ENCODE measurements around the gene FAM174A.

FAM174A gene

GRCh38 chr5:100535060-100536005, at the start of gene FAM174A:
FAM174A (plus strand) TSS chr5:100535374; CDS start chr5:100535531, 157 bp downstream.
- H3K4me3 ChIP-seq (ENCODE audit: low read depth, low read length): peak within 1 kb of the TSS; percentile 85
- H3K36me3 ChIP-seq (ENCODE audit: insufficient read depth, low read length): peaks cover 14% of the 10 kb centered on the region
- H3K27me3 ChIP-seq (ENCODE audit: insufficient read depth, low read length): no peaks in the 10 kb centered on the region
- peaks cover 16% of the 10 kb centered on the region for H3K79me2 ChIP-seq (ENCODE audit: control insufficient read depth, insufficient read depth, low read length, unreplicated experiment)
- H3K4me1 ChIP-seq (ENCODE audit: control insufficient read depth, insufficient read depth, low read length, unreplicated experiment): peaks cover 5% of the 10 kb centered on the region
- H3K27ac ChIP-seq (ENCODE audit: low read depth, low read length): peak within 1 kb of the TSS; percentile 37
- peak within 1 kb of the TSS; percentile 64 for H2AFZ ChIP-seq (ENCODE audit: low read length, unreplicated experiment)

GRCh38 chr5:100493996-100494395, 41.2 kb upstream of the FAM174A start:
- no peak overlapping the region for H3K4me3 ChIP-seq (ENCODE audit: low read depth, low read length)
- no peaks in the 10 kb centered on the region for H3K36me3 ChIP-seq (ENCODE audit: insufficient read depth, low read length)
- peaks cover 4% of the 10 kb centered on the region for H3K4me1 ChIP-seq (ENCODE audit: control insufficient read depth, insufficient read depth, low read length, unreplicated experiment)
- no peaks in the 10 kb centered on the region for H3K79me2 ChIP-seq (ENCODE audit: control insufficient read depth, insufficient read depth, low read length, unreplicated experiment)
- no peaks in the 10 kb centered on the region for H3K27me3 ChIP-seq (ENCODE audit: insufficient read depth, low read length)
- H3K27ac ChIP-seq (ENCODE audit: low read depth, low read length): no peak overlapping the region
- H2AFZ ChIP-seq (ENCODE audit: low read length, unreplicated experiment): peak overlapping the region; percentile 3

- H3K79me2 ChIP-seq (ENCODE audit: control insufficient read depth, insufficient read depth, low read length, unreplicated experiment): no peaks in the 10 kb centered on the region
- no peak overlapping the region for H3K4me3 ChIP-seq (ENCODE audit: low read depth, low read length)
- H3K36me3 ChIP-seq (ENCODE audit: insufficient read depth, low read length): no peaks in the 10 kb centered on the region
- H2AFZ ChIP-seq (ENCODE audit: low read length, unreplicated experiment): no peak overlapping the region
- H3K27me3 ChIP-seq (ENCODE audit: insufficient read depth, low read length): no peaks in the 10 kb centered on the region
- H3K4me1 ChIP-seq (ENCODE audit: control insufficient read depth, insufficient read depth, low read length, unreplicated experiment): peaks cover 4% of the 10 kb centered on the region
- H3K27ac ChIP-seq (ENCODE audit: low read depth, low read length): no peak overlapping the region
Measured at GRCh38 chr5:100496296-100496695, 38.9 kb upstream of the FAM174A start.

- Histone ChIP-seq H3K36me3 (ENCODE audit: insufficient read depth, low read length) (no peaks in the 10 kb centered on the region), H3K4me3 (ENCODE audit: low read depth, low read length) (no peak overlapping the region), H2AFZ (ENCODE audit: low read length, unreplicated experiment) (no peak overlapping the region)
Measured at GRCh38 chr5:100502684-100503083, 32.5 kb upstream of the FAM174A start.

GRCh38 chr5:100505984-100506670, 29.0 kb upstream of the FAM174A start:
- peak overlapping the region; percentile 19 for H2AFZ ChIP-seq (ENCODE audit: low read length, unreplicated experiment)
- no peaks in the 10 kb centered on the region for H3K36me3 ChIP-seq (ENCODE audit: insufficient read depth, low read length)
- peaks cover 10% of the 10 kb centered on the region for H3K4me1 ChIP-seq (ENCODE audit: control insufficient read depth, insufficient read depth, low read length, unreplicated experiment)
- peak overlapping the region; percentile 41 for H3K27ac ChIP-seq (ENCODE audit: low read depth, low read length)
- H3K4me3 ChIP-seq (ENCODE audit: low read depth, low read length): no peak overlapping the region
- no peaks in the 10 kb centered on the region for H3K79me2 ChIP-seq (ENCODE audit: control insufficient read depth, insufficient read depth, low read length, unreplicated experiment)
- H3K27me3 ChIP-seq (ENCODE audit: insufficient read depth, low read length): no peaks in the 10 kb centered on the region

More at GRCh38 chr5:100502684-100503083, 32.5 kb upstream of the FAM174A start:
- Histone ChIP-seq H3K79me2 (ENCODE audit: control insufficient read depth, insufficient read depth, low read length, unreplicated experiment) (no peaks in the 10 kb centered on the region), H3K27me3 (ENCODE audit: insufficient read depth, low read length) (no peaks in the 10 kb centered on the region), H3K27ac (ENCODE audit: low read depth, low read length) (no peak overlapping the region), H3K4me1 (ENCODE audit: control insufficient read depth, insufficient read depth, low read length, unreplicated experiment) (peaks cover 10% of the 10 kb centered on the region)

GRCh38 chr5:100516285-100516684, 18.9 kb upstream of the FAM174A start:
- Histone ChIP-seq H3K27ac (ENCODE audit: low read depth, low read length) (no peak overlapping the region), H3K4me3 (ENCODE audit: low read depth, low read length) (no peak overlapping the region), H3K36me3 (ENCODE audit: insufficient read depth, low read length) (peaks cover 3% of the 10 kb centered on the region; the same call in 1 of the 2 replicates), H3K27me3 (ENCODE audit: insufficient read depth, low read length) (no peaks in the 10 kb centered on the region), H3K79me2 (ENCODE audit: control insufficient read depth, insufficient read depth, low read length, unreplicated experiment) (no peaks in the 10 kb centered on the region), H2AFZ (ENCODE audit: low read length, unreplicated experiment) (peak overlapping the region; percentile 1), H3K4me1 (ENCODE audit: control insufficient read depth, insufficient read depth, low read length, unreplicated experiment) (no peaks in the 10 kb centered on the region)

GRCh38 chr5:100517301-100517974, 17.7 kb upstream of the FAM174A start:
- no peaks in the 10 kb centered on the region for H3K79me2 ChIP-seq (ENCODE audit: control insufficient read depth, insufficient read depth, low read length, unreplicated experiment)
- no peaks in the 10 kb centered on the region for H3K4me1 ChIP-seq (ENCODE audit: control insufficient read depth, insufficient read depth, low read length, unreplicated experiment)
- H3K27me3 ChIP-seq (ENCODE audit: insufficient read depth, low read length): no peaks in the 10 kb centered on the region
- H2AFZ ChIP-seq (ENCODE audit: low read length, unreplicated experiment): no peak overlapping the region
- no peak overlapping the region for H3K27ac ChIP-seq (ENCODE audit: low read depth, low read length)
- H3K36me3 ChIP-seq (ENCODE audit: insufficient read depth, low read length): peaks cover 3% of the 10 kb centered on the region; the same call in 1 of the 2 replicates
- no peak overlapping the region for H3K4me3 ChIP-seq (ENCODE audit: low read depth, low read length)

- no peak overlapping the region for H3K27ac ChIP-seq (ENCODE audit: low read depth, low read length)
- no peak overlapping the region for H3K4me3 ChIP-seq (ENCODE audit: low read depth, low read length)
- H3K79me2 ChIP-seq (ENCODE audit: control insufficient read depth, insufficient read depth, low read length, unreplicated experiment): no peaks in the 10 kb centered on the region
- no peak overlapping the region for H2AFZ ChIP-seq (ENCODE audit: low read length, unreplicated experiment)
- peaks cover 3% of the 10 kb centered on the region; the same call in 1 of the 2 replicates for H3K36me3 ChIP-seq (ENCODE audit: insufficient read depth, low read length)
- no peaks in the 10 kb centered on the region for H3K4me1 ChIP-seq (ENCODE audit: control insufficient read depth, insufficient read depth, low read length, unreplicated experiment)
- H3K27me3 ChIP-seq (ENCODE audit: insufficient read depth, low read length): no peaks in the 10 kb centered on the region
Measured at GRCh38 chr5:100518377-100518776, 16.8 kb upstream of the FAM174A start.

- Histone ChIP-seq H2AFZ (ENCODE audit: low read length, unreplicated experiment) (no peak overlapping the region), H3K27me3 (ENCODE audit: insufficient read depth, low read length) (no peaks in the 10 kb centered on the region), H3K4me3 (ENCODE audit: low read depth, low read length) (no peak overlapping the region), H3K79me2 (ENCODE audit: control insufficient read depth, insufficient read depth, low read length, unreplicated experiment) (no peaks in the 10 kb centered on the region), H3K27ac (ENCODE audit: low read depth, low read length) (no peak overlapping the region), H3K36me3 (ENCODE audit: insufficient read depth, low read length) (peaks cover 3% of the 10 kb centered on the region; the same call in 1 of the 2 replicates), H3K4me1 (ENCODE audit: control insufficient read depth, insufficient read depth, low read length, unreplicated experiment) (no peaks in the 10 kb centered on the region)
Measured at GRCh38 chr5:100519075-100519474, 16.1 kb upstream of the FAM174A start.

GRCh38 chr5:100520348-100520747, 14.8 kb upstream of the FAM174A start:
- H2AFZ ChIP-seq (ENCODE audit: low read length, unreplicated experiment): no peak overlapping the region
- peaks cover 3% of the 10 kb centered on the region; the same call in 1 of the 2 replicates for H3K36me3 ChIP-seq (ENCODE audit: insufficient read depth, low read length)
- no peak overlapping the region for H3K27ac ChIP-seq (ENCODE audit: low read depth, low read length)
- no peaks in the 10 kb centered on the region for H3K27me3 ChIP-seq (ENCODE audit: insufficient read depth, low read length)
- H3K79me2 ChIP-seq (ENCODE audit: control insufficient read depth, insufficient read depth, low read length, unreplicated experiment): no peaks in the 10 kb centered on the region
- H3K4me1 ChIP-seq (ENCODE audit: control insufficient read depth, insufficient read depth, low read length, unreplicated experiment): no peaks in the 10 kb centered on the region
- no peak overlapping the region for H3K4me3 ChIP-seq (ENCODE audit: low read depth, low read length)
